HepG2 (cell line): ENCODE results near the gene ITIH1. TPM values are rescaled to one million over a fixed set of nuclear protein-coding genes. Genes with fewer than 3 reads are reported as not detected.

Experiments used
- AKNA ChIP-seq: sonication (generic); formaldehyde crosslinking; IDR thresholded peaks from 2 replicates; pipeline ENCODE4 v1.4.0; 2020; ENCODE audit warnings: missing genetic modification reagents, borderline replicate concordance
- ATF1 ChIP-seq: IDR thresholded peaks from 2 replicates; pipeline ENCODE4 v1.6.1; 2016; ENCODE audit warnings: mild to moderate bottlenecking, control low read depth
- CENPX ChIP-seq: sonication (generic); formaldehyde crosslinking; IDR thresholded peaks from 2 replicates; pipeline ENCODE4 v1.9.0; 2021; ENCODE audit warnings: mild to moderate bottlenecking, missing genetic modification reagents, moderate library complexity
- CERS6 ChIP-seq: sonication (generic); formaldehyde crosslinking; IDR thresholded peaks from 2 replicates; pipeline ENCODE4 v1.5.0; 2020; ENCODE audit warnings: missing genetic modification reagents
- FOXO4 ChIP-seq: sonication (generic); formaldehyde crosslinking; conservative IDR thresholded peaks from 2 replicates; pipeline ENCODE4 v1.8.1; 2023; ENCODE audit warnings: missing genetic modification reagents
- KAT8 ChIP-seq: IDR thresholded peaks from 2 replicates; pipeline ENCODE4 v1.6.1; 2016; ENCODE audit warnings: missing genetic modification reagents, missing compliant biosample characterization
- KDM5B ChIP-seq: sonication (generic); formaldehyde crosslinking; IDR thresholded peaks from 2 replicates; pipeline ENCODE4 v1.4.0; 2020; ENCODE audit warnings: missing genetic modification reagents, mild to moderate bottlenecking, borderline replicate concordance
- MAZ ChIP-seq, 2 experiments: sonication (generic) in 1 of 2; formaldehyde crosslinking in 1 of 2; IDR thresholded peaks; 2 replicates each; pipeline versions ENCODE4 v1.5.0 to v1.6.1; 2012 to 2020; ENCODE audit warnings: low read depth in 2 of 2, mild to moderate bottlenecking in 2 of 2, borderline replicate concordance in 1 of 2, improper control_type of control experiment in 1 of 2, low read length in 1 of 2, missing genetic modification reagents in 1 of 2, moderate library complexity in 1 of 2
- MIER2 ChIP-seq: IDR thresholded peaks from 2 replicates; pipeline ENCODE4 v1.6.1; 2016; ENCODE audit warnings: missing biosample characterization, missing genetic modification reagents
- PPARG ChIP-seq: conservative IDR thresholded peaks from 2 replicates; pipeline ENCODE4 v1.6.1; 2016; ENCODE audit warnings: missing biosample characterization, missing genetic modification reagents
- SKI ChIP-seq: fragments of 450-650 bp; IDR thresholded peaks from one replicate; pipeline ENCODE4 v1.6.1; 2018; ENCODE audit warnings: mild to moderate bottlenecking; ENCODE audit not compliant: partially characterized antibody
- SKIL ChIP-seq: sonication (generic); formaldehyde crosslinking; IDR thresholded peaks from 2 replicates; pipeline ENCODE4 v1.8.0; 2022; ENCODE audit warnings: missing genetic modification reagents, mild to moderate bottlenecking, moderate library complexity, borderline replicate concordance
- TFE3 ChIP-seq: IDR thresholded peaks from 2 replicates; pipeline ENCODE4 v1.6.1; 2016
- ZNF570 ChIP-seq: sonication (generic); formaldehyde crosslinking; IDR thresholded peaks from 2 replicates; pipeline ENCODE4 v1.4.0; 2020; ENCODE audit warnings: mild to moderate bottlenecking, missing genetic modification reagents, borderline replicate concordance
- ZNF577 ChIP-seq: sonication (generic); formaldehyde crosslinking; IDR thresholded peaks from 2 replicates; pipeline ENCODE4 v1.4.0; 2020; ENCODE audit warnings: mild to moderate bottlenecking, low read depth, missing genetic modification reagents, borderline replicate concordance
- ZNF672 ChIP-seq: sonication (generic); formaldehyde crosslinking; IDR thresholded peaks from 2 replicates; pipeline ENCODE4 v1.8.1; 2022; ENCODE audit warnings: missing genetic modification reagents
- polyA plus RNA-seq, 8 experiments: library from polyadenylated mRNA; depleted of rRNA in 3 of 8; stranded (reverse) in 7 of 8; unstranded in 1 of 8; fragments of >200 nt; fragmentation: Illumina TruSeq in 4 of 8; extraction: Trizol in 4 of 8; gene quantifications; 2 replicates each; pipeline versions ENCODE4 v1.2.1 to v1.2.3, GENCODE V29; 2011 to 2016; ENCODE audit warnings: low read depth in 4 of 8, missing spikeins in 1 of 8, mixed read lengths in 1 of 8; ENCODE audit not compliant: insufficient read depth in 1 of 8
- total RNA-seq, 5 experiments: library from RNA; depleted of rRNA; stranded (reverse); fragments of >200 nt; fragmentation: Illumina TruSeq; extraction: Trizol; gene quantifications; 2 replicates each; pipeline ENCODE4 v1.2.3, GENCODE V29; 2016; ENCODE audit warnings: low read depth in 1 of 5

The ITIH1 gene
- total and polyA plus RNA-seq, 2 of the 13 experiments (the other 11 are each of a cell fraction or from before 2014, with no cell fraction given), result 12.3 to 19.6 TPM

- peak; percentile 64; the same call in 1 of the 2 replicates for TF ChIP-seq KAT8
- peak; percentile 84 for TF ChIP-seq PPARG (CRISPR knock-in tag)
- TF ChIP-seq AKNA (CRISPR knock-in tag), result no peak
- TF ChIP-seq FOXO4 (CRISPR knock-in tag), result no peak
- peak; percentile 60; the same call in 1 of the 2 replicates for TF ChIP-seq TFE3 (CRISPR knock-in tag)
- TF ChIP-seq CENPX (CRISPR knock-in tag), result no peak
- 0 out of 2 replicates have a peak, but pooled peaks have one; percentile 13 for TF ChIP-seq MAZ (IDR thresholded peaks at IDR 0.05; ENCODE audit: borderline replicate concordance, low read depth, low read length)
- peak; percentile 41; the same call in 1 of the 2 replicates for TF ChIP-seq MAZ (CRISPR knock-in tag; IDR thresholded peaks at IDR 0.05; ENCODE audit: low read depth)
- TF ChIP-seq ZNF672, result no peak
- TF ChIP-seq CERS6 (CRISPR knock-in tag), result no peak
- TF ChIP-seq MIER2 (CRISPR knock-in tag), result peak; percentile 47; the same call in 1 of the 2 replicates
- TF ChIP-seq ZNF570 (CRISPR knock-in tag), result no peak
- peak; percentile 90 for TF ChIP-seq SKIL
- no peak for TF ChIP-seq ATF1 (CRISPR knock-in tag)
- TF ChIP-seq KDM5B, result peak; percentile 23; the same call in 1 of the 2 replicates
- TF ChIP-seq ZNF577 (CRISPR knock-in tag), result no peak
- peak; percentile 88 for TF ChIP-seq SKI
Observed at GRCh38 chr3:52795298-52795900, 18.0 kb downstream of the ITIH1 start (continued).
